Neural cell (in vitro differentiated cells): Measurements from ENCODE around the gene ROR2. TPM values are rescaled to one million over a fixed set of nuclear protein-coding genes. Genes with fewer than 3 reads are reported as not detected.

ENCODE experiments used
- H2AFZ ChIP-seq: fragments of 200-600, 300-800 bp; sonication (generic), shearing (Covaris generic); 2 replicates; pipeline ENCODE4 v1.6.0; 2014; ENCODE audit warnings: low read depth, mild to moderate bottlenecking, antibody characterized with exemption, low read length, moderate library complexity
- H3F3A ChIP-seq: fragments of 200-600 bp; shearing (Covaris generic); 2 replicates; pipeline ENCODE4 v1.6.1; 2016; ENCODE audit warnings: mild to moderate bottlenecking, moderate library complexity, mixed read lengths, antibody characterized with exemption, low read length; ENCODE audit not compliant: insufficient read depth, poor library complexity, severe bottlenecking
- H3K27ac ChIP-seq: fragments of 200-600, 300-800 bp; sonication (generic), shearing (Covaris generic); 2 replicates; pipeline ENCODE4 v1.5.1; 2014; ENCODE audit warnings: mild to moderate bottlenecking, low read length, moderate library complexity
- H3K27me3 ChIP-seq: fragments of 300-800, 200-600 bp; sonication (generic), shearing (Covaris generic); 2 replicates; pipeline ENCODE4 v1.6.0; 2014; ENCODE audit warnings: mild to moderate bottlenecking, low read depth, low read length, moderate library complexity; ENCODE audit not compliant: insufficient read depth
- H3K36me3 ChIP-seq: fragments of 300-800, 200-600 bp; sonication (generic), shearing (Covaris generic); 2 replicates; pipeline ENCODE4 v1.5.1; 2014; ENCODE audit warnings: mild to moderate bottlenecking, antibody characterized with exemption, low read length, moderate library complexity; ENCODE audit not compliant: insufficient read depth
- H3K4me2 ChIP-seq: fragments of 300-800, 200-600 bp; sonication (generic), shearing (Covaris generic); 2 replicates; pipeline ENCODE4 v1.6.0; 2014; ENCODE audit warnings: mild to moderate bottlenecking, low read length
- H3K4me3 ChIP-seq: fragments of 300-800, 200-600 bp; sonication (generic), shearing (Covaris generic); 2 replicates; pipeline ENCODE4 v1.5.1; 2014; ENCODE audit warnings: mild to moderate bottlenecking, low read length, moderate library complexity
- H3K79me2 ChIP-seq: fragments of 200-600 bp; shearing (Covaris generic); replicated peaks from 2 replicates; pipeline ENCODE4 v1.6.0; 2014; ENCODE audit warnings: mild to moderate bottlenecking, low read length, moderate library complexity; ENCODE audit not compliant: insufficient read depth
- H3K9ac ChIP-seq: fragments of 300-800, 200-600 bp; sonication (generic), shearing (Covaris generic); 2 replicates; pipeline ENCODE4 v1.6.1; 2016; ENCODE audit warnings: mild to moderate bottlenecking, low read length, mixed read lengths
- H3K9me2 ChIP-seq: fragments of 200-600 bp; shearing (Covaris generic); 2 replicates; pipeline ENCODE4 v1.6.1; 2016; ENCODE audit warnings: mild to moderate bottlenecking, low read length, mixed read lengths; ENCODE audit not compliant: insufficient read depth
- H3K9me3 ChIP-seq: fragments of 200-600, 300-800 bp; sonication (generic), shearing (Covaris generic); 2 replicates; pipeline ENCODE4 v1.6.1; 2016; ENCODE audit warnings: mild to moderate bottlenecking, mixed run types, low read length, moderate library complexity, mixed read lengths
- H4K20me1 ChIP-seq: fragments of 200-600 bp; shearing (Covaris generic); 2 replicates; pipeline ENCODE4 v1.6.1; 2016; ENCODE audit warnings: mild to moderate bottlenecking, mixed run types; ENCODE audit not compliant: insufficient read depth
- CTCF ChIP-seq: fragments of 450-650 bp; IDR thresholded peaks from 2 replicates; pipeline ENCODE4 v1.5.1; 2014; ENCODE audit warnings: antibody characterized with exemption, mild to moderate bottlenecking, moderate library complexity; ENCODE audit not compliant: poor library complexity, severe bottlenecking
- EP300 ChIP-seq: fragments of 450-650 bp; conservative IDR thresholded peaks from 2 replicates; pipeline ENCODE4 v1.6.1; 2014; ENCODE audit warnings: antibody characterized with exemption, mild to moderate bottlenecking, moderate library complexity; ENCODE audit not compliant: poor library complexity, severe bottlenecking
- EZH2 ChIP-seq: fragments of 200-600, 300-800 bp; shearing (Covaris generic), sonication (generic); IDR thresholded peaks from 2 replicates; pipeline ENCODE4 v1.6.1; 2014; ENCODE audit warnings: antibody characterized with exemption, low read length, borderline replicate concordance, mild to moderate bottlenecking; ENCODE audit not compliant: insufficient read depth, poor library complexity, severe bottlenecking
- MXI1 ChIP-seq: fragments of 450-650 bp; conservative IDR thresholded peaks from 2 replicates; pipeline ENCODE4 v1.6.1; 2014; ENCODE audit warnings: antibody characterized with exemption, mild to moderate bottlenecking; ENCODE audit not compliant: poor library complexity, severe bottlenecking
- POLR2AphosphoS5 ChIP-seq: IDR thresholded peaks from 2 replicates; pipeline ENCODE4 v1.6.1; 2012
- RAD21 ChIP-seq: fragments of 450-650 bp; conservative IDR thresholded peaks from 2 replicates; pipeline ENCODE4 v1.6.1; 2014; ENCODE audit warnings: antibody characterized with exemption, mild to moderate bottlenecking, moderate library complexity
- REST ChIP-seq: IDR thresholded peaks from 2 replicates; pipeline ENCODE4 v1.6.1; 2012; ENCODE audit warnings: borderline replicate concordance
- SMC3 ChIP-seq: fragments of 450-650 bp; conservative IDR thresholded peaks from 2 replicates; pipeline ENCODE4 v1.6.1; 2014; ENCODE audit warnings: antibody characterized with exemption, mild to moderate bottlenecking, moderate library complexity; ENCODE audit not compliant: poor library complexity
- TAF1 ChIP-seq: IDR thresholded peaks from 2 replicates; pipeline ENCODE4 v1.6.1; 2012; ENCODE audit warnings: low read depth
- polyA plus RNA-seq: library from polyadenylated mRNA; depleted of rRNA; stranded (reverse); fragments of >200 nt; gene quantifications from 2 replicates; pipeline ENCODE4 v1.2.3, GENCODE V29; 2014

ROR2 gene
- polyA plus RNA-seq, 1 donor from 2014 or later: 0.33 TPM

GRCh38 chr9:91789941-91790340 is 160.1 kb downstream of the ROR2 start:
- Histone ChIP-seq H3K36me3 (no peaks in the 10 kb centered on the region), H3K4me3 (no peak overlapping the region), H3K9me2 (no peaks in the 10 kb centered on the region), H3F3A (no peaks in the 10 kb centered on the region), H4K20me1 (no peaks in the 10 kb centered on the region), H3K27ac (no peak overlapping the region), H2AFZ (no peak overlapping the region), H3K27me3 (no peaks in the 10 kb centered on the region), H3K79me2 (no peaks in the 10 kb centered on the region), H3K4me2 (no peak overlapping the region), H3K9me3 (no peaks in the 10 kb centered on the region), H3K9ac (no peak overlapping the region)
- TF ChIP-seq SMC3 (no peak), TAF1 (no peak), EP300 (no peak), POLR2AphosphoS5 (no peak), RAD21 (no peak), EZH2 (no peak), CTCF (no peak), REST (no peak), MXI1 (no peak)

GRCh38 chr9:91787931-91788330 is 162.1 kb downstream of the ROR2 start:
- H3K9ac ChIP-seq: no peak overlapping the region
- no peak overlapping the region for H3K27ac ChIP-seq
- no peaks in the 10 kb centered on the region for H3F3A ChIP-seq
- no peaks in the 10 kb centered on the region for H3K36me3 ChIP-seq
- no peak overlapping the region for H3K4me2 ChIP-seq
- no peaks in the 10 kb centered on the region for H4K20me1 ChIP-seq
- H3K27me3 ChIP-seq: no peaks in the 10 kb centered on the region
- no peaks in the 10 kb centered on the region for H3K79me2 ChIP-seq
- no peak overlapping the region for H2AFZ ChIP-seq
- H3K9me2 ChIP-seq: no peaks in the 10 kb centered on the region
- TF ChIP-seq REST: no peak
- TF ChIP-seq POLR2AphosphoS5: no peak
- no peak for TF ChIP-seq EP300
- H3K4me3 ChIP-seq: no peak overlapping the region
- no peaks in the 10 kb centered on the region for H3K9me3 ChIP-seq
